Cardiac muscle cell (in vitro differentiated cells and primary cell): ENCODE results near the gene DUSP22. TPM values are rescaled to one million over a fixed set of nuclear protein-coding genes. Genes with fewer than 3 reads are reported as not detected.

ENCODE experiments used
- DNase-seq, 2 donors: peaks; one replicate each; pipeline versions ENCODE4 v3.0.0 to v3.0.0-alpha.2; 2010 to 2017; ENCODE audit warnings: low read depth in 1 of 2, low spot score in 1 of 2
- H3K27ac ChIP-seq: fragments of 200-600 bp; sonication (generic); 2 replicates; pipeline ENCODE4 v1.5.1; 2016
- H3K27me3 ChIP-seq: fragments of 200-600 bp; sonication (generic); 2 replicates; pipeline ENCODE4 v1.6.0; 2016; ENCODE audit warnings: control low read depth
- H3K36me3 ChIP-seq: fragments of 200-600 bp; sonication (generic); 2 replicates; pipeline ENCODE4 v1.5.1; 2016; ENCODE audit warnings: control low read depth
- H3K4me1 ChIP-seq: fragments of 200-600 bp; sonication (generic); 2 replicates; pipeline ENCODE4 v1.8.1; 2017; ENCODE audit warnings: low read depth, mild to moderate bottlenecking, mixed run types
- H3K4me3 ChIP-seq: fragments of 200-600 bp; sonication (generic); 2 replicates; pipeline ENCODE4 v1.5.1; 2016; ENCODE audit warnings: mild to moderate bottlenecking
- H3K9me3 ChIP-seq: fragments of 200-600 bp; sonication (generic); 2 replicates; pipeline ENCODE4 v1.5.1; 2017; ENCODE audit warnings: low read depth, mild to moderate bottlenecking, control low read depth
- polyA plus RNA-seq: library from polyadenylated mRNA; unstranded; fragments of >200 nt; fragmentation: Nextera tagmentation; extraction: Ambion mirVana; gene quantifications from 2 replicates; pipeline ENCODE4 v1.2.1, GENCODE V29; 2016
- total RNA-seq: library from RNA; depleted of rRNA; stranded (reverse); fragments of >200 nt; gene quantifications from 2 replicates; pipeline ENCODE4 v1.2.3, GENCODE V29; 2016
- TF ChIP-seq, protein P1 (sequence below): IDR thresholded peaks from 2 replicates; pipeline ENCODE4 v1.5.1; 2012; ENCODE audit warnings: low read depth, mild to moderate bottlenecking, low read length

Gene DUSP22
- total and polyA plus RNA-seq, 2 experiments from 2014 or later = 50.7 to 89.3 TPM

DNA sequence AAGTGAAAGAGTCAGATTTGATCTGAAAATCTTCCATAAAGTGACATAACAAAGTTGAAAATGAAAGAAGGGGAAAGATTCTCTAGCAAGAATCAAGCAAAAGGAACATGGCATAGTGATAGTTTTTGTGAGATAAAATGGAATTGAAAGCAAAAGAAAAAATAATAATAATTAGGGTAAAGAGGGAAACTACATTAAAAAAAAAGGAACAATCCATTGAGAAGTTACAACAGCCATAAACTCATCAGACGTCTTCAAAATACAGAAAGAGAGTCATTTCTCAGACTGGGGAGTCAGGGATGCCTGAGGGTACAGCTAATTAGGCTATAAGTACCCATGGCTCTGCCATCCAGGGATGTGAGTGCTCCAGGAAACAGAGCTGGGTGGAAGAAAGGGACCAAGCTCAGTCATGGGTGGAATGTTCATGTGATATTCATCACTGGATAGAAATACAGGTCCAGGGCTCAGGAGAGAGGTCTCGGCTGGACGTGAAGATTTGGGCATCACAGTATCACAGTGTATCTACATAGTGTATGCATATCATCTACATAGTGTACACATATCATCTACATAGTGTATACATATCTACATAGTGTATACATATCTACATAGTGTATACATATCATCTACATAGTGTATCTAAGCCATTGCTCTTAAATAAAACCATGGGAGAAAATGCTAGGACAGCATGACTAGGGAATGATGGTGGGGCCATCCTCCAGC lies 29.4 kb downstream of the DUSP22 start:
- Histone ChIP-seq H3K4me3 (no peak overlapping the region), H3K27ac (no peak overlapping the region), H3K4me1 (peaks cover 6% of the 10 kb centered on the region), H3K9me3 (peaks cover 3% of the 10 kb centered on the region), H3K36me3 (no peaks in the 10 kb centered on the region), H3K27me3 (no peaks in the 10 kb centered on the region)
- no peak for DNase-seq
- TF ChIP-seq, protein P1, sequence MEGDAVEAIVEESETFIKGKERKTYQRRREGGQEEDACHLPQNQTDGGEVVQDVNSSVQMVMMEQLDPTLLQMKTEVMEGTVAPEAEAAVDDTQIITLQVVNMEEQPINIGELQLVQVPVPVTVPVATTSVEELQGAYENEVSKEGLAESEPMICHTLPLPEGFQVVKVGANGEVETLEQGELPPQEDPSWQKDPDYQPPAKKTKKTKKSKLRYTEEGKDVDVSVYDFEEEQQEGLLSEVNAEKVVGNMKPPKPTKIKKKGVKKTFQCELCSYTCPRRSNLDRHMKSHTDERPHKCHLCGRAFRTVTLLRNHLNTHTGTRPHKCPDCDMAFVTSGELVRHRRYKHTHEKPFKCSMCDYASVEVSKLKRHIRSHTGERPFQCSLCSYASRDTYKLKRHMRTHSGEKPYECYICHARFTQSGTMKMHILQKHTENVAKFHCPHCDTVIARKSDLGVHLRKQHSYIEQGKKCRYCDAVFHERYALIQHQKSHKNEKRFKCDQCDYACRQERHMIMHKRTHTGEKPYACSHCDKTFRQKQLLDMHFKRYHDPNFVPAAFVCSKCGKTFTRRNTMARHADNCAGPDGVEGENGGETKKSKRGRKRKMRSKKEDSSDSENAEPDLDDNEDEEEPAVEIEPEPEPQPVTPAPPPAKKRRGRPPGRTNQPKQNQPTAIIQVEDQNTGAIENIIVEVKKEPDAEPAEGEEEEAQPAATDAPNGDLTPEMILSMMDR = no peak

GRCh38 chr6:322259-322930 lies 30.1 kb downstream of the DUSP22 start:
- no peak for DNase-seq
- peaks cover 6% of the 10 kb centered on the region for H3K4me1 ChIP-seq
- H3K27ac ChIP-seq = no peak overlapping the region
- H3K4me3 ChIP-seq = no peak overlapping the region
- no peaks in the 10 kb centered on the region for H3K27me3 ChIP-seq
- TF ChIP-seq, protein P1 = no peak
- no peaks in the 10 kb centered on the region for H3K36me3 ChIP-seq
- H3K9me3 ChIP-seq = peaks cover 3% of the 10 kb centered on the region

DNA sequence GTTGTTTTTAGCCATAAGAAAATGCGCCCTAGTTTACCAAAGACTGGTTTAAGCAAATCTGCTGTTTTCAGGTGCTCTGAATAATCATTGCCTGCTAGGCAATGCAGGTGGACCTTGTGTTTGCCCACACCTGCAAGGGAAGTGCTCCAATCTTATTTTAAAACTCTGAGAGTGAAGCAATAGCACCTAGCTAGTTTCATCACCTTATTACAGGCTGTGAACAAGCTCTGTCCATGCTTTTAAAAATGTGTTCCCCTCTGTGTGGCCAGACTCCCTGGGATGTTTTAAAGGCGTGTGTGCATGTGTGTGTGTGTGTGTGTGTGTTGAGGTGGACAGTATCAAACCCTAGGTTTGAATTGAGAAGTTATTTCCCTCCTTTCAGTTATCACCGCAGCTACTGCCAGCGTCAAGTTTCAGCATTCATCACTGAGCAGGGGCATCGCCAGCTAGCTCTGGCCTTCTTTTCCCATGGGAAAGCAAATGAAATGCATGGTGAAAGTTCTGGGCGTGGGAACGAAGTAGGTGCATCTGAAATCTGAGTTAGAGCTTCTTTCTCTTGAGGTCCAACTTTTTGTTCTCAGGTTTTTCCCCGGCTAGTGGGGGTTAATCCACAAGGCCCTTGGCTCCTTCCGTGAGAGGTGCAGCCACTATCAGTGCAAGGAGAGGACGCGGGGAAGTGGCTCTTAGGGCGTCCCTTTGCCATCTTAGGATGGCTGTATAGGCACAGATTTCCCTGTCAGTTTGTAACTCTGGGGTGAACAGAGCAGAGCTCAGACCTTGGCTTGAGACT lies 30.8 kb downstream of the DUSP22 start:
- no peak for DNase-seq
- Histone ChIP-seq H3K27me3 (no peaks in the 10 kb centered on the region), H3K27ac (no peak overlapping the region), H3K36me3 (no peaks in the 10 kb centered on the region), H3K9me3 (peaks cover 3% of the 10 kb centered on the region), H3K4me1 (peaks cover 6% of the 10 kb centered on the region), H3K4me3 (no peak overlapping the region)
- TF ChIP-seq, protein P1 = no peak

- Histone ChIP-seq H3K27me3 (no peaks in the 10 kb centered on the region), H3K27ac (no peak overlapping the region), H3K4me3 (no peak overlapping the region), H3K4me1 (peaks cover 6% of the 10 kb centered on the region), H3K9me3 (peaks cover 3% of the 10 kb centered on the region), H3K36me3 (no peaks in the 10 kb centered on the region)
- no peak for DNase-seq
- TF ChIP-seq, protein P1 = no peak
Measured at GRCh38 chr6:323730-324088, 31.4 kb downstream of the DUSP22 start.

- TF ChIP-seq, protein P1 = no peak
- no peaks in the 10 kb centered on the region for H3K36me3 ChIP-seq
- H3K4me1 ChIP-seq = peaks cover 6% of the 10 kb centered on the region
- DNase-seq = no peak
- no peak overlapping the region for H3K27ac ChIP-seq
- peaks cover 3% of the 10 kb centered on the region for H3K9me3 ChIP-seq
- H3K4me3 ChIP-seq = no peak overlapping the region
- no peaks in the 10 kb centered on the region for H3K27me3 ChIP-seq
Measured at GRCh38 chr6:324116-324728, 31.9 kb downstream of the DUSP22 start.
